ENCODE data around the gene MYMX. TPM values are rescaled to one million over a fixed set of nuclear protein-coding genes. Genes with fewer than 3 reads are reported as not detected.
A peak's percentile ranks its signal among the peaks of the same experiment; 100 is the strongest.

MYMX gene
- total and polyA plus RNA-seq, 2 of the 13 experiments (the other 11 are each of a cell fraction or from before 2014, with no cell fraction given) = not detected

GRCh38 chr6:44179072-44179536 is 37.6 kb upstream of the MYMX start (continued):
- no peak for TF ChIP-seq E2F2 (CRISPR knock-in tag; IDR thresholded peaks at IDR 0.05; ENCODE audit: borderline replicate concordance)
- TF ChIP-seq SP2 (CRISPR knock-in tag; IDR thresholded peaks at IDR 0.05) = no peak
- TF ChIP-seq HNF1B (CRISPR knock-in tag; IDR thresholded peaks at IDR 0.05) = no peak
- no peak for TF ChIP-seq SP1 (IDR thresholded peaks at IDR 0.05)
- peak; percentile 18; the same call in 1 of the 2 replicates for TF ChIP-seq SP1 (CRISPR knock-in tag; IDR thresholded peaks at IDR 0.05)
- no peak; the same call in 1 of the 2 replicates for TF ChIP-seq CHD4 (IDR thresholded peaks at IDR 0.05; ENCODE audit: borderline replicate concordance, low read length)
- no peak for TF ChIP-seq HNRNPK (IDR thresholded peaks at IDR 0.05; ENCODE audit: low read depth, low read length, poor library complexity, severe bottlenecking)
- TF ChIP-seq CHCHD3 (CRISPR knock-in tag; IDR thresholded peaks at IDR 0.05) = no peak
- TF ChIP-seq ZBED4 (CRISPR knock-in tag; IDR thresholded peaks at IDR 0.05; ENCODE audit: borderline replicate concordance) = no peak
- TF ChIP-seq MTA1 (CRISPR knock-in tag; IDR thresholded peaks at IDR 0.05; ENCODE audit: borderline replicate concordance) = 0 out of 2 replicates have a peak, but pooled peaks have one; percentile 64
- TF ChIP-seq ZSCAN25 (CRISPR knock-in tag; IDR thresholded peaks at IDR 0.05) = no peak
- no peak for TF ChIP-seq ZNF468 (CRISPR knock-in tag; IDR thresholded peaks at IDR 0.05)
- no peak for TF ChIP-seq TMF1 (CRISPR knock-in tag; IDR thresholded peaks at IDR 0.05; ENCODE audit: low read depth)
- no peak for TF ChIP-seq NR1H2 (CRISPR knock-in tag; IDR thresholded peaks at IDR 0.05; ENCODE audit: borderline replicate concordance, low read depth)
- no peak for TF ChIP-seq MBNL3 (CRISPR knock-in tag; conservative IDR thresholded peaks at IDR 0.05)
- TF ChIP-seq RARA (CRISPR knock-in tag; IDR thresholded peaks at IDR 0.05) = peak; percentile 83
